Panc1 (cell line): ENCODE data around the gene MYT1. TPM values are rescaled to one million over a fixed set of nuclear protein-coding genes. Genes with fewer than 3 reads are reported as not detected.
A peak's percentile ranks its signal among the peaks of the same experiment; 100 is the strongest.

Source experiments
- ATAC-seq: fragments of 200-7000 bp; cut with Tn5 transposase; 2 replicates; pipeline ENCODE4 v1.9.1; 2020; ENCODE audit warnings: mild to moderate bottlenecking, moderate library complexity
- BruUV-seq: library from RNA; stranded (reverse); fragments of 400-500 nt; replicated peaks from 2 replicates; lab custom pipeline; 2021; lab: Mats Ljungman, UMichigan
- CTCF ChIA-PET: fragments of 300-600 bp; sonication (Branson Sonifier 250); formaldehyde crosslinking; loops from one replicate; lab custom pipeline; 2022; ENCODE audit warnings: antibody characterized with exemption; lab: Charles Lee
- POLR2A ChIA-PET: fragments of 300-600 bp; sonication (Branson Sonifier 250); formaldehyde crosslinking; loops from one replicate; lab custom pipeline; 2022; ENCODE audit warnings: antibody characterized with exemption; lab: Charles Lee
- DNase-seq: peaks from one replicate; pipeline ENCODE4 v3.0.0-alpha.2; 2010; ENCODE audit warnings: low read depth, low spot score
- H3K27ac ChIP-seq: 2 replicates; pipeline ENCODE4 v1.5.1; 2011; ENCODE audit warnings: mild to moderate bottlenecking, low read length, inconsistent platforms
- H3K27me3 ChIP-seq: fragments of 200-500 bp; sonication (Bioruptor generic); 2 replicates; pipeline ENCODE4 v1.6.0; 2014; ENCODE audit warnings: low read length, inconsistent platforms; ENCODE audit not compliant: control insufficient read depth, insufficient read depth
- H3K36me3 ChIP-seq: fragments of 200-500 bp; sonication (Bioruptor generic); 2 replicates; pipeline ENCODE4 v1.5.1; 2014; ENCODE audit warnings: inconsistent platforms, mild to moderate bottlenecking, low read length, moderate library complexity; ENCODE audit not compliant: control insufficient read depth, insufficient read depth
- H3K4me1 ChIP-seq: 2 replicates; pipeline ENCODE4 v1.5.1; 2011; ENCODE audit warnings: inconsistent platforms, mild to moderate bottlenecking, low read length, moderate library complexity; ENCODE audit not compliant: control insufficient read depth, insufficient read depth
- H3K4me3 ChIP-seq, 2 experiments: 2 replicates each; pipeline ENCODE4 v1.5.1; 2011 to 2012; ENCODE audit warnings: low read depth in 2 of 2, low read length in 2 of 2, mild to moderate bottlenecking in 2 of 2, inconsistent platforms in 1 of 2, moderate library complexity in 1 of 2
- H3K9me3 ChIP-seq: fragments of 200-500 bp; sonication (Bioruptor generic); 2 replicates; pipeline ENCODE4 v1.5.1; 2014; ENCODE audit warnings: low read depth, mild to moderate bottlenecking, inconsistent platforms, low read length, moderate library complexity; ENCODE audit not compliant: control insufficient read depth, insufficient read depth
- CTCF ChIP-seq: fragments of 450-650 bp; IDR thresholded peaks from 2 replicates; pipeline ENCODE4 v1.5.1; 2017; ENCODE audit warnings: mild to moderate bottlenecking
- POLR2AphosphoS5 ChIP-seq: IDR thresholded peaks from 2 replicates; pipeline ENCODE4 v1.6.1; 2012; ENCODE audit warnings: mild to moderate bottlenecking, low read depth, low read length, moderate library complexity
- REST ChIP-seq, 2 experiments: IDR thresholded peaks; 2 replicates each; pipeline ENCODE4 v1.6.1; 2011 to 2012; ENCODE audit warnings: low read depth in 2 of 2, control low read depth in 1 of 2, low read length in 1 of 2, mild to moderate bottlenecking in 1 of 2, moderate library complexity in 1 of 2; ENCODE audit not compliant: insufficient read depth in 1 of 2
- SIN3A ChIP-seq: IDR thresholded peaks from 2 replicates; pipeline ENCODE4 v1.6.1; 2012; ENCODE audit warnings: low read depth, mild to moderate bottlenecking, low read length, moderate library complexity, borderline replicate concordance; ENCODE audit not compliant: insufficient read depth
- TCF7L2 ChIP-seq: IDR thresholded peaks from 2 replicates; pipeline ENCODE4 v1.6.1; 2011; ENCODE audit warnings: mild to moderate bottlenecking, low read depth, low read length, inconsistent platforms
- in situ Hi-C: cut with HindIII; loops from 2 replicates; pipeline ENCODE4 v1.10.0; 2016; ENCODE audit warnings: low sequenced_read_pairs, low pct_unique_long_range_greater_than_20kb
- intact Hi-C: fragments of 100-400 bp; cut with micrococcal nuclease; formaldehyde crosslinking; loops from one replicate; pipeline ENCODE4 v1.10.0; 2022; ENCODE audit not compliant: unreplicated experiment
- total RNA-seq: library from RNA; stranded (reverse); gene quantifications from one replicate; pipeline ENCODE4 v1.2.1, GENCODE V29; 2021; ENCODE audit not compliant: unreplicated experiment

MYT1 gene
- total RNA-seq, 1 experiment from 2014 or later, result 0.41 TPM

- TF ChIP-seq SIN3A (no peak), TCF7L2 (no peak), POLR2AphosphoS5 (no peak), CTCF (no peak)
- ATAC-seq (no peak), DNase-seq (no peak)
- intact Hi-C loops (no loop called here), in situ Hi-C loops (no loop called here)
- Histone ChIP-seq H3K27me3 (no peaks in the 10 kb centered on the region), H3K9me3 (no peaks in the 10 kb centered on the region), H3K36me3 (peaks cover 3% of the 10 kb centered on the region; the same call in 1 of the 2 replicates), H3K4me1 (peaks cover 11% of the 10 kb centered on the region), H3K27ac (no peak overlapping the region), H3K4me3 (peak overlapping the region in 1 of 2 experiments; percentile 75; a peak in 2 of 4 replicates)
- POLR2A ChIA-PET, result no interaction called here
- no TSS peak for BruUV-seq
- CTCF ChIA-PET, result no interaction called here
These were observed 93.0 kb downstream of the MYT1 start for GRCh38 chr20:64257107-64257757.

- TF ChIP-seq TCF7L2 (no peak), POLR2AphosphoS5 (no peak), REST (IDR thresholded peaks at IDR 0.05; ENCODE audit: insufficient read depth in 1 of 2, low read depth in 2 of 2, low read length in 1 of 2) (no peak), CTCF (no peak), SIN3A (no peak)
- in situ Hi-C loops, result no loop called here
- Histone ChIP-seq H3K27me3 (no peaks in the 10 kb centered on the region), H3K27ac (no peak overlapping the region), H3K4me3 (no peak overlapping the region), H3K36me3 (peaks cover 3% of the 10 kb centered on the region; the same call in 1 of the 2 replicates), H3K9me3 (no peaks in the 10 kb centered on the region), H3K4me1 (peaks cover 11% of the 10 kb centered on the region)
- TSS peak; percentile 52 for BruUV-seq
- intact Hi-C loops, result no loop called here
- ATAC-seq (no peak), DNase-seq (no peak)
- POLR2A ChIA-PET, result no interaction called here
- CTCF ChIA-PET, result no interaction called here
These were observed 94.0 kb downstream of the MYT1 start for GRCh38 chr20:64258071-64258823.
